Anterior cingulate cortex (tissue), 58 donors: ENCODE measurements around the gene USP2.

Source experiments
- DNase-seq, 58 donors: peaks; one replicate each; lab custom pipeline; 2025; lab: John Stamatoyannopoulos, UW

Gene USP2

DNA sequence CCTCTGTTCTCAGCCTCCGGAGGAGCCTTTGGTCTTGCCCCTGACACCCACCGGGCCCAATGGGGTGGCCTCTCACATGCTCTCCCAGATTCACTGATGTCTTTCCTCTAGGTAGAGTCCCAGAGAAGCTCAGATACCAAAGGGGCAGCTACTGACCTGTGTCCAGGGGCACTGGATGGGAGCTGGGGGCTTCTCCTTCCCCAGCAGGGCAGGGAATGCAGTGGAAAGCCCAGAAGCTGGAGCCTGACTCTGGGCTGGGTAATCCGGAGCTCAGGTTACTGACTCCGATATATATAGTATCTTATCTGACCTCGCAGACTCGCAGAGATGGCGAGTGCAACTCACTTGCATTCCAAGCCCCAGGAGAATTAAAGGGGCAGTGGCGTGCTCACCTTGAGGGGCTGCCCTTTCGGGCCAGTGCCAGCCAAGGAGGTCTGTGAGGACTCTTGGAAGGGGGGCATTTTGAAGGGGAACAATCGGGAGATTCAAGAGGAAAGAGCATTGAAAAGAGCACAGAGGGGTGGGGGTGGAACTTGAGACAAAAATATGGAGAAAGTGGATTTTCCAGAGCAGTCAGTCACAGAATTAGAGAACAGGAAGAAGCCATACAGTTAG lies 2.5 kb downstream of the USP2 start:
- no peak for DNase-seq

DNA sequence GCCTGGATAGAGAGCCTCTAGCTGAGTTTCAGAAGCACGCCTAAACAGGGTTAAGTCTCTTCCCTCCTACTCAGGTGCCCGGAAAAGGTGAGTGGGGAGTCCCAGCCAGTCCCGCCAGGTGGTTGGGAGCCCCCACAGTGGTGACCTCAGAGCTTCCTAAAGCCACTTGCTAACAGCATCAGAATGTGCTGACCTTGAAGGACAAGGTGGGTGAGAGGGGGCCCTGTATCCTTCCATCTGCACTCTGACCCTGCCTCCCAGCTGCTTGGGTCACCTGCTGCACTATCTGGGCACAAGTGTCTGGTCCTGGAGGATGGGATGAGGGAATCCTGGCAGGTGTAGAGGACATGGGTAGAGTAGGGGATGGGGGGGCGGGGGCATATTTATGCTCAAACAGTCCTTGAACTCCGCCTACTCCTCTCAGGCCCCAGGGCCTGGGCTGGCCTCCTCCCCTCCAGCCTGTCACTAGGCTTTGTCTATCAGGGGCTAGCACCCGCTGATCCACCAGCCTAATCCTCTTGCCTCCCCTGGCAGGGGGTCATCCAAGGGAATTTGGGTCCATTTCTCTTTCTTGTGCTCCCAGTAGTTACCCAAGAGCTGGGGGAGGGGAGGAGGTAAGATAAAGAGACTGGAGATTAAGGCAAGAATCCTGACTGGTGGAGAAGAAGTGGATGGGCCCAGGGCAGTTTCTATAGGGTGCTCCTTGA lies 3.4 kb downstream of the USP2 start:
- no peak for DNase-seq

DNA sequence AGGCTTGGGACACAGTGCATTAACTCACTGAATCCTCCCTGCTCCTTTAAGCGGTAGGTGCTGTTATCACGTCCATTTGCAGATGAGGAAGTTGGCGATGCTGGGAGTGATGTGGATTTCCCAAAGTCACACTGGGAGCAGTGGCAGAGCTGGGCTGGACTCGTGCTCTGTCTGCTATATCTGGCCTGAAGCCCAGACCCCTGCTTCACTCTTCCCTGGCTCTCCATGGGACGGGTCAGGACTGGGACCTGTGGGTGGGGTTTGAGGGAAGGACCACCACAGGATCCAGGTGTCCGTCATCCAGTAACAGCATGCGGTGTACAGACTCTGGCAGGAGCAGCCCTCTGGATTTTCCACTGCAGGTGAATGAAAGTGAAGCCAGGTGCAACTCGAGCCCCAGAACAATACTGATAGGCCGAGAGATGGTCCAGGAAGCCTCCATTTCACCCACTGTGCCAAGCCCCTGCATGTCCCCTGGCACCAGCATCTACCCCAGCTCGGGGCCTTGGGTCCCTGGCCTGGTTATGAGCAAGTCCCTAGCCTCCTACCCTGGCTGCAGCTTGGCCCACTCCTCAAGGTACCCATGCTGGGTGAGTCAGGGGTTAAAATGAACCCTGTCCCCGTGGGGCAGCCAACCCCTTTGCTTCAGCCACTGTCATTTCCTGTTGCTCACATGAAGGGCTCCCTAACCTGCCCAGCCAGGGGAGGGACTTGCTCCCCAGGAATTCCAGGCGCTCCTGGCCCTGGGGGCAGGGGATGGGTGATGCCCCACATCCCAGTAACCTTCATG lies 4.2 kb downstream of the USP2 start:
- DNase-seq: no peak

GRCh38 chr11:119376197-119376847 lies 5.2 kb downstream of the USP2 start:
- DNase-seq: peak in 54 of 58 donors; percentile 65 to 98 (median 90)

GRCh38 chr11:119375337-119376196 lies 5.9 kb downstream of the USP2 start:
- DNase-seq: peak in 50 of 58 donors; percentile 42 to 92 (median 76)

- peak in 36 of 58 donors; percentile 36 to 80 (median 64) for DNase-seq
These were observed 6.7 kb downstream of the USP2 start for GRCh38 chr11:119374632-119375336.

DNA sequence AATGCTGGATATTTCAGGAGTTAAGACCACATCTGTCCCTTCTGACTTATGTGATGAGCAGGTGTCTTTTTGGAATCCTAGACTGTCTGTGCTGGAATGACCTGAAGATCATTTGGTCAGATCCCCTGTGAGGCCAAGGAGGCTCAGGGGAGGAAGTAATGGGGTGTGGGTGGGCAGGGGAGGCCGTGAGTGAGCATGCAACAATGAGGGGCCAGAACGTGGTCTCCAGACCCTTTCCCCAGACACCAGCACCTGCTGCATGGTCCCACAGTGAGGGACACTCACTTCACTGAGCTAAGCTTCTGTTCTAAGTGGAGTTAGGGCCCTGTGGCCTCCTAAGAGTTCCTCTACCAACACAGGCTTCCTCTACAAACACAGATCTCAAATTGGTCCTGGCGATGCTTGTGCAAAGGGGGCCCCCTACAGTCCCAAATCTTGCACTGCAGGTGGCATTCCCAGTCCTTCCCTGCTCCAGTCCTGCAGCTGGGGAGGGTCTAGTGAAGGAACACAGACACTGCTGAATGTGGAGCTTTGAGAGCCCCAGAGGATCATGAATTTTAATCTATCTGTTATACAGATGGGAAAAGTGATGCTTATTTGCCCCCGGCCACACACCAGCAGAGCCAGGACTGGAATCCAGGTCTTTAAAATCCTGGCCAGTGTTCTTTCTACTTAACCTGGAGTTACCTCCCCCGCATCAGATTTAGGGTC lies 7.4 kb downstream of the USP2 start:
- DNase-seq: peak in 53 of 58 donors; percentile 44 to 89 (median 75)

DNA sequence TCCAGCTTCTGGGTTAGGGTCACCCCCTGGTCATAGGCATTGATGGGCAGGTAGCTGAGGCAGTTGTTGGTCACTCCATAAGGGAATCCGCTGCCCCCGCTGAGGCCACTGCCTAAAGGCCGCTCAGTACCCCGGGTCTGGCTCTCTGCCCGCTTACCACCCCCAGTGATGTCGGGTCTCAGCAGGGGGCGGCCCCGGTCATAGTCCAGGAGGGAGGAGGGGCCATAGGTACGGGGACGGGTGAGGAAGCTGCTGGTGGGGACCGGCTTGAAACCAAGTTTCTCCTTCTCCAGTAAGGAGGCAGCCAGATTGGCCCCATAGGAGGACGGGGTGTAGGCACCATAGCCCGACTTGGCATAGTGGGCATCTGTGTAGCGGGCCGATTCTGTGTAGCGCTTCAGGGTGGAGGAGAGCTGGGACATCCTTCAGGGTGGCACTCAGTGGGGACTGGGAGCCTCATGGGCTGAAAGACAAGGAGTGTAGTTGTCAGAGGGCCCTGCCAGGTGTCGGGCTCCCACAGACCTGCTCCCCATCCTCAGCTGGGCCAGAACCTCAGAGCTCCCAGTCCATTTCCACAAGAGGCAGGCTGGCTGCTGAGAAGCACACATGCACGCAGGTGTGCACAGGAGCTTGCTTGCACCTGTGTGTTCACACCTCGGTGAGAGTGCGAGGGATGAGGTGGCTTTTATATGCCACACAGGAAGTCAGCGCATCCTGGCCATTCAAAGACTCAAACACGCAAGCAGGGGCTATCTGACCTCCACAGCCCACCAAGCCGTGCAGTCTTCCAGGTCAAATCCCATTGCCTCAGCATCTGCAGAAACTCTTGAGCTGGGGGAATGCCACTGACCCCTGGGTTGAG lies 8.2 kb downstream of the USP2 start:
- no peak for DNase-seq

- no peak for DNase-seq
These were observed 9.0 kb downstream of the USP2 start for GRCh38 chr11:119372260-119373058.

DNA sequence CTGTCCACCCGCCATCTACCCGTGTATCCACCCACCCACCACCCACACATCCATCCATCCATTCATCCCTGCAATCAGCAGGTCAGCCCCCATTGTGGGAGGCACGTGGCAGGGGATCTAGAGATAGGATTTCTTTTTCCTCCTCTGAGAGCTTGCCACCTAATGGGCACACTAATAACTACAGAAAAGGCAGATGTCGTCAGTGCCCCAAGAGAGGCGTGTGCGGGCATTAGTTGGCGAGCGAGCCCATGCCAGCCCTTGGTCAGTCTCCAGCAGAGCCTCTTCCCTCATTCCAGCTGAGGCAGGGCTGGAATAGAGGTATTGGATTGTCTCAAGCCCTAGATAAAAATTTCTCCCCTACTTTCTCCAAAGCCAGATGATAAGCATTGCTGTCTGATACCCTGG lies 9.7 kb downstream of the USP2 start:
- DNase-seq: peak in 32 of 58 donors; percentile 29 to 75 (median 48)

DNA sequence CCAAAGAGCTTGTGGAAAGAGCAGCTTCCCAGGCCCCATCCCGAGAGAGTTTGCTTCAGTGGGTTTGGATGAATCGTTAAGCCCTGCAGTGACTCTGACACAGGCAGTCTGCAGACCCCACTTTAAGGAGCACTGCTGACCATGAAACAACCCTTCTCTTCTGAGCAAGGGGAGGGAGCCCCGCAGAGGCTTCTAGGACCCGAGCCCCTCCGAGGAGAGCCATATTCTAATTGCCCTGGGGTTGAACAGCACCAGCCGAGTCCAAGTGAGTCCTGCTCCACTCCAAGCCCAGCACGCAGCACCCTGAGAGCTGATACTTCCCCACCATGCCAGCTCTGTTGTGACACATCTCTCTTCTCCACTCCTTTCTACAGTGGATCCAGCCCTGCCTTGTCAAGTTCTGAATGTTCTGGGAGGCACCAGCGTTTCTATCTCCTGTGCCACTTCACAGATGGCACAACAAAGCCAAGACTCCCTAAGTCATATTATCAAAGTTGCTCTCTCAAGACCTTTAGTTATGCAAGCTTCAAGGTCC lies 10.4 kb downstream of the USP2 start:
- DNase-seq: peak in 1 of 58 donors; percentile 17

GRCh38 chr11:119370486-119371046 lies 10.9 kb downstream of the USP2 start:
- peak in 1 of 58 donors; percentile 45 for DNase-seq

GRCh38 chr11:119369132-119369925 lies 12.2 kb downstream of the USP2 start:
- DNase-seq: no peak

GRCh38 chr11:119368121-119369034 lies 13.1 kb downstream of the USP2 start:
- peak in 12 of 58 donors; percentile 31 to 75 (median 39) for DNase-seq
